ENCODE measurements around the gene TBL1Y.

Gene TBL1Y

GRCh38 chrY:6972271-6972887, 61.9 kb downstream of the TBL1Y start:
- TF ChIP-seq GLIS3 (CRISPR knock-in tag; IDR thresholded peaks at IDR 0.05) (no peak), CSRNP3 (CRISPR knock-in tag; IDR thresholded peaks at IDR 0.05) (no peak), ESRRG (CRISPR knock-in tag; IDR thresholded peaks at IDR 0.05) (no peak), ZFP3 (CRISPR knock-in tag; IDR thresholded peaks at IDR 0.05) (no peak), ISL1 (CRISPR knock-in tag; IDR thresholded peaks at IDR 0.05) (no peak), ZFP30 (CRISPR knock-in tag; IDR thresholded peaks at IDR 0.05) (no peak)
- TF ChIP-seq, protein P1, sequence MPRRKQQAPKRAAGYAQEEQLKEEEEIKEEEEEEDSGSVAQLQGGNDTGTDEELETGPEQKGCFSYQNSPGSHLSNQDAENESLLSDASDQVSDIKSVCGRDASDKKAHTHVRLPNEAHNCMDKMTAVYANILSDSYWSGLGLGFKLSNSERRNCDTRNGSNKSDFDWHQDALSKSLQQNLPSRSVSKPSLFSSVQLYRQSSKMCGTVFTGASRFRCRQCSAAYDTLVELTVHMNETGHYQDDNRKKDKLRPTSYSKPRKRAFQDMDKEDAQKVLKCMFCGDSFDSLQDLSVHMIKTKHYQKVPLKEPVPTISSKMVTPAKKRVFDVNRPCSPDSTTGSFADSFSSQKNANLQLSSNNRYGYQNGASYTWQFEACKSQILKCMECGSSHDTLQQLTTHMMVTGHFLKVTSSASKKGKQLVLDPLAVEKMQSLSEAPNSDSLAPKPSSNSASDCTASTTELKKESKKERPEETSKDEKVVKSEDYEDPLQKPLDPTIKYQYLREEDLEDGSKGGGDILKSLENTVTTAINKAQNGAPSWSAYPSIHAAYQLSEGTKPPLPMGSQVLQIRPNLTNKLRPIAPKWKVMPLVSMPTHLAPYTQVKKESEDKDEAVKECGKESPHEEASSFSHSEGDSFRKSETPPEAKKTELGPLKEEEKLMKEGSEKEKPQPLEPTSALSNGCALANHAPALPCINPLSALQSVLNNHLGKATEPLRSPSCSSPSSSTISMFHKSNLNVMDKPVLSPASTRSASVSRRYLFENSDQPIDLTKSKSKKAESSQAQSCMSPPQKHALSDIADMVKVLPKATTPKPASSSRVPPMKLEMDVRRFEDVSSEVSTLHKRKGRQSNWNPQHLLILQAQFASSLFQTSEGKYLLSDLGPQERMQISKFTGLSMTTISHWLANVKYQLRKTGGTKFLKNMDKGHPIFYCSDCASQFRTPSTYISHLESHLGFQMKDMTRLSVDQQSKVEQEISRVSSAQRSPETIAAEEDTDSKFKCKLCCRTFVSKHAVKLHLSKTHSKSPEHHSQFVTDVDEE (CRISPR knock-in tag; IDR thresholded peaks at IDR 0.05): no peak
- ATAC-seq: no peak

DNA sequence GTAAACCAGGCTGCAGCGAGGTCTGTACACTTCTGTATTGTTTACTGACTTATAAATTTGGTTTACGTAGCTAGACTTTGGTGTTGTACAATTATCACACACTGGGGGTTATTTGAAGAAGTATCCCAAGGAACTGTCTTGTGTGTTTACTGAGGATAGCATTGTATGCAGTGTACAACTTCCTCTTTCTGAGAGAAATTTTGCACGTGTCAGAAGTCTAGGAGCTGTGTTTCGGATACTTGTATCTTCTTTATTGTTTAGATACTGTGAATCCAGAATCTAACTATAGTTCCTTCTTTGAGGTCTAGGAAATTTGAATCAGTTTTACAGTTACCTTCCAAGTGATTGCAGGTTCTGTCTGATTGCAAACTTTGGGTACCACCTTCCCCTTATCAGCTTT, 64.5 kb downstream of the TBL1Y start:
- TF ChIP-seq ARNTL (CRISPR knock-in tag; IDR thresholded peaks at IDR 0.05; ENCODE audit: borderline replicate concordance, low read depth) (no peak), ISL1 (CRISPR knock-in tag; IDR thresholded peaks at IDR 0.05) (no peak), TCF4 (CRISPR knock-in tag; IDR thresholded peaks at IDR 0.05; ENCODE audit: borderline replicate concordance) (no peak), CREB5 (CRISPR knock-in tag; IDR thresholded peaks at IDR 0.05; ENCODE audit: low read depth) (no peak), ZFP3 (CRISPR knock-in tag; IDR thresholded peaks at IDR 0.05) (no peak), ZC3H10 (CRISPR knock-in tag; IDR thresholded peaks at IDR 0.05) (no peak), ZFP30 (CRISPR knock-in tag; IDR thresholded peaks at IDR 0.05) (no peak), PPARA (CRISPR knock-in tag; IDR thresholded peaks at IDR 0.05; ENCODE audit: borderline replicate concordance) (no peak)
- no peak for ATAC-seq

GRCh38 chrY:6977783-6978182, 67.3 kb downstream of the TBL1Y start:
- ATAC-seq: no peak
- no peak for TF ChIP-seq ZNF8 (CRISPR knock-in tag; IDR thresholded peaks at IDR 0.05)
- TF ChIP-seq ESRRG (CRISPR knock-in tag; IDR thresholded peaks at IDR 0.05): no peak
- TF ChIP-seq GLIS3 (CRISPR knock-in tag; IDR thresholded peaks at IDR 0.05): no peak
- no peak for TF ChIP-seq ZC3H10 (CRISPR knock-in tag; IDR thresholded peaks at IDR 0.05)
- TF ChIP-seq, protein P2, sequence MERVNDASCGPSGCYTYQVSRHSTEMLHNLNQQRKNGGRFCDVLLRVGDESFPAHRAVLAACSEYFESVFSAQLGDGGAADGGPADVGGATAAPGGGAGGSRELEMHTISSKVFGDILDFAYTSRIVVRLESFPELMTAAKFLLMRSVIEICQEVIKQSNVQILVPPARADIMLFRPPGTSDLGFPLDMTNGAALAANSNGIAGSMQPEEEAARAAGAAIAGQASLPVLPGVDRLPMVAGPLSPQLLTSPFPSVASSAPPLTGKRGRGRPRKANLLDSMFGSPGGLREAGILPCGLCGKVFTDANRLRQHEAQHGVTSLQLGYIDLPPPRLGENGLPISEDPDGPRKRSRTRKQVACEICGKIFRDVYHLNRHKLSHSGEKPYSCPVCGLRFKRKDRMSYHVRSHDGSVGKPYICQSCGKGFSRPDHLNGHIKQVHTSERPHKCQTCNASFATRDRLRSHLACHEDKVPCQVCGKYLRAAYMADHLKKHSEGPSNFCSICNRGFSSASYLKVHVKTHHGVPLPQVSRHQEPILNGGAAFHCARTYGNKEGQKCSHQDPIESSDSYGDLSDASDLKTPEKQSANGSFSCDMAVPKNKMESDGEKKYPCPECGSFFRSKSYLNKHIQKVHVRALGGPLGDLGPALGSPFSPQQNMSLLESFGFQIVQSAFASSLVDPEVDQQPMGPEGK (CRISPR knock-in tag; IDR thresholded peaks at IDR 0.05; ENCODE audit: borderline replicate concordance): no peak
- no peak for TF ChIP-seq OSR1 (CRISPR knock-in tag; IDR thresholded peaks at IDR 0.05)
- no peak for TF ChIP-seq BACH2 (CRISPR knock-in tag; IDR thresholded peaks at IDR 0.05; ENCODE audit: borderline replicate concordance)
- no peak for TF ChIP-seq RARB (CRISPR knock-in tag; IDR thresholded peaks at IDR 0.05)
- no peak for TF ChIP-seq POU6F1 (CRISPR knock-in tag; IDR thresholded peaks at IDR 0.05; ENCODE audit: borderline replicate concordance, low read depth)
- TF ChIP-seq, protein P1 (CRISPR knock-in tag; IDR thresholded peaks at IDR 0.05): no peak
- TF ChIP-seq ISL1 (CRISPR knock-in tag; IDR thresholded peaks at IDR 0.05): no peak
- no peak for TF ChIP-seq TCF4 (CRISPR knock-in tag; IDR thresholded peaks at IDR 0.05; ENCODE audit: borderline replicate concordance)
- TF ChIP-seq CREB5 (CRISPR knock-in tag; IDR thresholded peaks at IDR 0.05; ENCODE audit: low read depth): no peak
- TF ChIP-seq ZNF70 (CRISPR knock-in tag; IDR thresholded peaks at IDR 0.05): no peak
- no peak for TF ChIP-seq ARNTL (CRISPR knock-in tag; IDR thresholded peaks at IDR 0.05; ENCODE audit: borderline replicate concordance, low read depth)
- no peak for TF ChIP-seq CSRNP3 (CRISPR knock-in tag; IDR thresholded peaks at IDR 0.05)
- TF ChIP-seq ZFP3 (CRISPR knock-in tag; IDR thresholded peaks at IDR 0.05): no peak
